Measurements from ENCODE around the gene MCC.

MCC gene

GRCh38 chr5:113266913-113267227, 221.4 kb downstream of the MCC start:
- H3K4me3 ChIP-seq (ENCODE audit: low read depth, low read length), result no peak overlapping the region
- no peak for TF ChIP-seq CTCF (IDR thresholded peaks at IDR 0.05; ENCODE audit: borderline replicate concordance, insufficient read depth, low read depth, low read length)

GRCh38 chr5:113266227-113266912, 221.9 kb downstream of the MCC start:
- no peak for TF ChIP-seq CTCF (IDR thresholded peaks at IDR 0.05; ENCODE audit: borderline replicate concordance, insufficient read depth, low read depth, low read length)
- no peak overlapping the region for H3K4me3 ChIP-seq (ENCODE audit: low read depth, low read length)

GRCh38 chr5:113265190-113265589, 223.1 kb downstream of the MCC start:
- TF ChIP-seq CTCF (IDR thresholded peaks at IDR 0.05; ENCODE audit: borderline replicate concordance, insufficient read depth, low read depth, low read length), result no peak
- H3K4me3 ChIP-seq (ENCODE audit: low read depth, low read length), result no peak overlapping the region

- TF ChIP-seq CTCF (IDR thresholded peaks at IDR 0.05; ENCODE audit: borderline replicate concordance, insufficient read depth, low read depth, low read length), result no peak
- H3K4me3 ChIP-seq (ENCODE audit: low read depth, low read length), result no peak overlapping the region
Measured at GRCh38 chr5:113264046-113264445, 224.2 kb downstream of the MCC start.

- TF ChIP-seq CTCF (IDR thresholded peaks at IDR 0.05; ENCODE audit: borderline replicate concordance, insufficient read depth, low read depth, low read length), result no peak
Measured at GRCh38 chr5:113263545-113263944, 224.7 kb downstream of the MCC start.

GRCh38 chr5:113262674-113263073, 225.6 kb downstream of the MCC start:
- no peak for TF ChIP-seq CTCF (IDR thresholded peaks at IDR 0.05; ENCODE audit: borderline replicate concordance, insufficient read depth, low read depth, low read length)
- no peak overlapping the region for H3K4me3 ChIP-seq (ENCODE audit: low read depth, low read length)

More at GRCh38 chr5:113263545-113263944, 224.7 kb downstream of the MCC start:
- no peak overlapping the region for H3K4me3 ChIP-seq (ENCODE audit: low read depth, low read length)

- no peak overlapping the region for H3K4me3 ChIP-seq (ENCODE audit: low read depth, low read length)
Measured at GRCh38 chr5:113259034-113259433, 229.2 kb downstream of the MCC start.

More at GRCh38 chr5:113259034-113259433, 229.2 kb downstream of the MCC start:
- TF ChIP-seq CTCF (IDR thresholded peaks at IDR 0.05; ENCODE audit: borderline replicate concordance, insufficient read depth, low read depth, low read length), result no peak
